ENCODE data around the gene FSIP1.
A peak's percentile ranks its signal among the peaks of the same experiment; 100 is the strongest.

The FSIP1 gene

GRCh38 chr15:39756806-39757522 is 25.7 kb downstream of the FSIP1 start:
- DNase-seq: peak; percentile 72

GRCh38 chr15:39752991-39753390 is 29.6 kb downstream of the FSIP1 start:
- no peak for DNase-seq

GRCh38 chr15:39752246-39752645 is 30.4 kb downstream of the FSIP1 start:
- peak; percentile 34 for DNase-seq

- DNase-seq: peak; percentile 32
Measured at GRCh38 chr15:39748276-39748675, 34.4 kb downstream of the FSIP1 start.

GRCh38 chr15:39747326-39747725 is 35.3 kb downstream of the FSIP1 start:
- peak; percentile 76 for DNase-seq

GRCh38 chr15:39746714-39747276 is 35.8 kb downstream of the FSIP1 start:
- no peak for DNase-seq

- no peak for DNase-seq
Measured at GRCh38 chr15:39746176-39746575, 36.5 kb downstream of the FSIP1 start.

- no peak for DNase-seq
Measured at GRCh38 chr15:39745415-39745814, 37.2 kb downstream of the FSIP1 start.

GRCh38 chr15:39744334-39745103 is 38.1 kb downstream of the FSIP1 start:
- no peak for DNase-seq

GRCh38 chr15:39743611-39744010 is 39.0 kb downstream of the FSIP1 start:
- no peak for DNase-seq

GRCh38 chr15:39741258-39741657 is 41.4 kb downstream of the FSIP1 start:
- no peak for DNase-seq

- DNase-seq: no peak
Measured at GRCh38 chr15:39738998-39739397, 43.6 kb downstream of the FSIP1 start.

GRCh38 chr15:39737196-39737550 is 45.5 kb downstream of the FSIP1 start:
- no peak for DNase-seq

GRCh38 chr15:39736412-39737195 is 46.0 kb downstream of the FSIP1 start:
- no peak for DNase-seq

- DNase-seq: no peak
Measured at GRCh38 chr15:39735120-39735717, 47.4 kb downstream of the FSIP1 start.

- no peak for DNase-seq
Measured at GRCh38 chr15:39731266-39731665, 51.4 kb downstream of the FSIP1 start.

- no peak for DNase-seq
Measured at GRCh38 chr15:39730552-39730951, 52.1 kb downstream of the FSIP1 start.

GRCh38 chr15:39729500-39729899 is 53.1 kb downstream of the FSIP1 start:
- DNase-seq: no peak

GRCh38 chr15:39728845-39729244 is 53.8 kb downstream of the FSIP1 start:
- peak; percentile 64 for DNase-seq

GRCh38 chr15:39721893-39722292 is 60.7 kb downstream of the FSIP1 start:
- DNase-seq: no peak

GRCh38 chr15:39720621-39721611 is 61.7 kb downstream of the FSIP1 start:
- DNase-seq: peak; percentile 96

- DNase-seq: no peak
Measured at GRCh38 chr15:39720081-39720480, 62.6 kb downstream of the FSIP1 start.
